ENCODE data around the gene TSPAN14. TPM values are rescaled to one million over a fixed set of nuclear protein-coding genes. Genes with fewer than 3 reads are reported as not detected.

Gene TSPAN14
- total RNA-seq, 1 experiment from 2014 or later = not detected

- ATAC-seq = no peak
- Histone ChIP-seq H3K79me2 (ENCODE audit: low read length) (no peaks in the 10 kb centered on the region), H3K27ac (ENCODE audit: low read length) (no peak overlapping the region), H3K4me1 (ENCODE audit: insufficient read depth, low read length) (no peaks in the 10 kb centered on the region), H3K36me3 (ENCODE audit: low read depth, low read length) (no peaks in the 10 kb centered on the region), H3K4me2 (ENCODE audit: low read length) (no peak overlapping the region), H3K9me2 (replicated peaks; ENCODE audit: low read length) (no peaks in the 10 kb centered on the region), H3K4me3 (ENCODE audit: low read length) (no peak overlapping the region), H2AFZ (ENCODE audit: low read length) (no peak overlapping the region), H3K9ac (ENCODE audit: low read length) (no peak overlapping the region), H3K27me3 (ENCODE audit: low read length) (no peaks in the 10 kb centered on the region), H4K20me1 (ENCODE audit: low read length) (no peaks in the 10 kb centered on the region), H3F3A (ENCODE audit: low read length, unreplicated experiment) (no peaks in the 10 kb centered on the region), H3K9me3 (ENCODE audit: low read length) (no peaks in the 10 kb centered on the region)
- ChIA-PET POLR2A (ENCODE audit: unreplicated experiment) (no interaction called here), CTCF (no interaction called here)
- DNase-seq = no peak
- BruUV-seq (replicated peaks) = no TSS peak
- intact Hi-C loops (cut with micrococcal nuclease) = no loop called here
- no peak for TF ChIP-seq EZH2phosphoT487 (IDR thresholded peaks at IDR 0.05; ENCODE audit: borderline replicate concordance, low read length)
- TF ChIP-seq EZH2 (IDR thresholded peaks at IDR 0.05; ENCODE audit: low read length, unreplicated experiment) = no peak
- no peak for TF ChIP-seq CTCF (conservative IDR thresholded peaks at IDR 0.05; ENCODE audit: low read depth, low read length)
Observed at GRCh38 chr10:80522756-80523363, 68.8 kb downstream of the TSPAN14 start.

- no peak overlapping the region for H3K27ac ChIP-seq (ENCODE audit: low read length)
- no peaks in the 10 kb centered on the region for H3K9me3 ChIP-seq (ENCODE audit: low read length)
- ChIA-PET POLR2A (ENCODE audit: unreplicated experiment) (no interaction called here), CTCF (no interaction called here)
- H3K36me3 ChIP-seq (ENCODE audit: low read depth, low read length) = no peaks in the 10 kb centered on the region
- no peaks in the 10 kb centered on the region for H4K20me1 ChIP-seq (ENCODE audit: low read length)
- H3K4me2 ChIP-seq (ENCODE audit: low read length) = no peak overlapping the region
- H3K9ac ChIP-seq (ENCODE audit: low read length) = no peak overlapping the region
- TF ChIP-seq EZH2 (IDR thresholded peaks at IDR 0.05; ENCODE audit: low read length, unreplicated experiment) (no peak), CTCF (conservative IDR thresholded peaks at IDR 0.05; ENCODE audit: low read depth, low read length) (no peak), EZH2phosphoT487 (IDR thresholded peaks at IDR 0.05; ENCODE audit: borderline replicate concordance, low read length) (no peak)
- no TSS peak for BruUV-seq (replicated peaks)
- no peaks in the 10 kb centered on the region for H3K79me2 ChIP-seq (ENCODE audit: low read length)
- H3K27me3 ChIP-seq (ENCODE audit: low read length) = no peaks in the 10 kb centered on the region
- no peaks in the 10 kb centered on the region for H3F3A ChIP-seq (ENCODE audit: low read length, unreplicated experiment)
- no peaks in the 10 kb centered on the region for H3K4me1 ChIP-seq (ENCODE audit: insufficient read depth, low read length)
- no peak overlapping the region for H2AFZ ChIP-seq (ENCODE audit: low read length)
- intact Hi-C loops (cut with micrococcal nuclease) = no loop called here
- H3K9me2 ChIP-seq (replicated peaks; ENCODE audit: low read length) = no peaks in the 10 kb centered on the region
- no peak overlapping the region for H3K4me3 ChIP-seq (ENCODE audit: low read length)
- DNase-seq (no peak), ATAC-seq (no peak)
Observed at GRCh38 chr10:80523773-80524172, 69.7 kb downstream of the TSPAN14 start.

GRCh38 chr10:80524190-80524909, 70.2 kb downstream of the TSPAN14 start:
- TF ChIP-seq CTCF (conservative IDR thresholded peaks at IDR 0.05; ENCODE audit: low read depth, low read length) = no peak
- TF ChIP-seq EZH2phosphoT487 (IDR thresholded peaks at IDR 0.05; ENCODE audit: borderline replicate concordance, low read length) = no peak
- TF ChIP-seq EZH2 (IDR thresholded peaks at IDR 0.05; ENCODE audit: low read length, unreplicated experiment) = no peak
- ChIA-PET CTCF (no interaction called here), POLR2A (ENCODE audit: unreplicated experiment) (no interaction called here)
- Histone ChIP-seq H3K27ac (ENCODE audit: low read length) (no peak overlapping the region), H3K27me3 (ENCODE audit: low read length) (no peaks in the 10 kb centered on the region), H3K79me2 (ENCODE audit: low read length) (no peaks in the 10 kb centered on the region), H4K20me1 (ENCODE audit: low read length) (no peaks in the 10 kb centered on the region), H3K4me2 (ENCODE audit: low read length) (no peak overlapping the region), H3K9me2 (replicated peaks; ENCODE audit: low read length) (no peaks in the 10 kb centered on the region), H3K9ac (ENCODE audit: low read length) (no peak overlapping the region), H3K36me3 (ENCODE audit: low read depth, low read length) (no peaks in the 10 kb centered on the region), H3K9me3 (ENCODE audit: low read length) (no peaks in the 10 kb centered on the region), H3F3A (ENCODE audit: low read length, unreplicated experiment) (no peaks in the 10 kb centered on the region), H3K4me3 (ENCODE audit: low read length) (no peak overlapping the region), H2AFZ (ENCODE audit: low read length) (no peak overlapping the region), H3K4me1 (ENCODE audit: insufficient read depth, low read length) (no peaks in the 10 kb centered on the region)
- DNase-seq (no peak), ATAC-seq (no peak)
- no TSS peak for BruUV-seq (replicated peaks)
- intact Hi-C loops (cut with micrococcal nuclease) = no loop called here

Measured in PC-3 (cell line).